SK-N-SH (cell line): Measurements from ENCODE around the gene GSTM5. TPM values are rescaled to one million over a fixed set of nuclear protein-coding genes. Genes with fewer than 3 reads are reported as not detected.

ENCODE experiments used
- CTCF ChIA-PET: fragments of 300-600, 350-600 bp; formaldehyde crosslinking; extraction: SDS; loops from one replicate; lab custom pipeline; 2021; lab: Yijun Ruan, JAX
- POLR2A ChIA-PET: fragments of 350-600 bp; sonication (Branson Sonifier 250); formaldehyde crosslinking; extraction: SDS; loops from one replicate; lab custom pipeline; 2020; ENCODE audit warnings: antibody characterized with exemption, inconsistent platforms; lab: Yijun Ruan, JAX
- DNase-seq: peaks from one replicate; pipeline ENCODE4 v3.0.0; 2012
- H2AFZ ChIP-seq: fragments of 200-600 bp; sonication (generic); 2 replicates; pipeline ENCODE4 v1.8.1; 2016; ENCODE audit warnings: antibody characterized with exemption, mild to moderate bottlenecking, low read depth
- H3F3A ChIP-seq: fragments of 200-600 bp; sonication (generic); replicated peaks from 2 replicates; pipeline ENCODE3; 2016; ENCODE audit warnings: antibody characterized with exemption, mild to moderate bottlenecking; ENCODE audit not compliant: insufficient read depth
- H3K27ac ChIP-seq, 2 experiments: fragments of 200-500 bp in 1 of 2; fragments of 200-600 bp in 1 of 2; sonication (Bioruptor generic) in 1 of 2; sonication (generic), shearing (Covaris generic) in 1 of 2; 2 replicates each; pipeline versions ENCODE4 v1.5.1 to v1.6.1; 2014 to 2016; ENCODE audit warnings: low read depth in 2 of 2, inconsistent platforms in 1 of 2, low read length in 1 of 2, mild to moderate bottlenecking in 1 of 2, mixed read lengths in 1 of 2
- H3K27me3 ChIP-seq: fragments of 200-600 bp; sonication (generic), shearing (Covaris generic); 2 replicates; pipeline ENCODE4 v1.6.1; 2016; ENCODE audit warnings: mixed run types; ENCODE audit not compliant: insufficient read depth
- H3K36me3 ChIP-seq, 2 experiments: fragments of 200-500 bp in 1 of 2; fragments of 200-600 bp in 1 of 2; sonication (Bioruptor generic) in 1 of 2; sonication (generic) in 1 of 2; replicated peaks in 1 of 2; 2 replicates each; pipeline versions ENCODE3 to v1.5.1; 2014 to 2016; ENCODE audit warnings: low read length in 1 of 2, mild to moderate bottlenecking in 1 of 2; ENCODE audit not compliant: insufficient read depth in 2 of 2, control insufficient read depth in 1 of 2
- H3K4me1 ChIP-seq, 2 experiments: fragments of 200-500 bp in 1 of 2; fragments of 200-600 bp in 1 of 2; sonication (Bioruptor generic) in 1 of 2; sonication (generic), shearing (Covaris generic) in 1 of 2; 2 replicates each; pipeline versions ENCODE4 v1.5.1 to v1.6.1; 2014 to 2016; ENCODE audit warnings: low read depth in 1 of 2, low read length in 1 of 2, mixed run types in 1 of 2; ENCODE audit not compliant: insufficient read depth in 2 of 2, control insufficient read depth in 1 of 2
- H3K4me2 ChIP-seq: fragments of 200-600 bp; sonication (generic), shearing (Covaris generic); 2 replicates; pipeline ENCODE4 v1.6.1; 2017; ENCODE audit warnings: mixed run types
- H3K4me3 ChIP-seq, 2 experiments: fragments of 200-500 bp in 1 of 2; fragments of 200-600 bp in 1 of 2; sonication (Bioruptor generic) in 1 of 2; sonication (generic), shearing (Covaris generic) in 1 of 2; 2 replicates each; pipeline versions ENCODE4 v1.5.1 to v1.8.1; 2014 to 2016; ENCODE audit warnings: low read depth in 2 of 2, inconsistent platforms in 1 of 2, low read length in 1 of 2, mild to moderate bottlenecking in 1 of 2, mixed read lengths in 1 of 2, moderate library complexity in 1 of 2
- H3K79me2 ChIP-seq: fragments of 200-600 bp; sonication (generic); 2 replicates; pipeline ENCODE4 v1.8.1; 2017; ENCODE audit warnings: mild to moderate bottlenecking; ENCODE audit not compliant: insufficient read depth
- H3K9ac ChIP-seq: fragments of 200-600 bp; sonication (generic); 2 replicates; pipeline ENCODE4 v1.6.1; 2017; ENCODE audit warnings: mixed run types
- H3K9me2 ChIP-seq: fragments of 200-600 bp; sonication (generic); 2 replicates; pipeline ENCODE4 v1.6.1; 2017; ENCODE audit warnings: mixed run types
- H3K9me3 ChIP-seq: fragments of 200-600 bp; sonication (generic); 2 replicates; pipeline ENCODE4 v1.6.1; 2017; ENCODE audit warnings: mixed run types, mild to moderate bottlenecking, moderate library complexity
- H4K20me1 ChIP-seq: fragments of 200-600 bp; sonication (generic); 2 replicates; pipeline ENCODE4 v1.6.1; 2017; ENCODE audit warnings: mild to moderate bottlenecking, mixed run types; ENCODE audit not compliant: insufficient read depth
- CTCF ChIP-seq: fragments of 200-600 bp; sonication (generic); IDR thresholded peaks from 2 replicates; pipeline ENCODE4 v1.6.1; 2017; ENCODE audit warnings: antibody characterized with exemption, mild to moderate bottlenecking, moderate library complexity
- EP300 ChIP-seq, 2 experiments: IDR thresholded peaks; 2 replicates each; pipeline versions ENCODE4 v1.4.0 to v1.6.1; 2012; ENCODE audit warnings: borderline replicate concordance in 1 of 2, low read depth in 1 of 2, low read length in 1 of 2
- FOSL2 ChIP-seq: IDR thresholded peaks from 2 replicates; pipeline ENCODE4 v1.4.0; 2012; ENCODE audit warnings: low read depth, mild to moderate bottlenecking, moderate library complexity, borderline replicate concordance
- FOXM1 ChIP-seq: IDR thresholded peaks from 2 replicates; pipeline ENCODE4 v1.4.0; 2012; ENCODE audit warnings: low read depth, mild to moderate bottlenecking
- GABPA ChIP-seq: IDR thresholded peaks from 2 replicates; pipeline ENCODE4 v1.4.0; 2012; ENCODE audit warnings: low read depth, mild to moderate bottlenecking
- MXI1 ChIP-seq: IDR thresholded peaks from 2 replicates; pipeline ENCODE4 v1.6.1; 2012; ENCODE audit warnings: mild to moderate bottlenecking, low read depth, low read length, improper control_type of control experiment
- NRF1 ChIP-seq: IDR thresholded peaks from 2 replicates; pipeline ENCODE4 v1.6.1; 2012; ENCODE audit warnings: low read depth, mild to moderate bottlenecking, low read length
- PBX3 ChIP-seq: IDR thresholded peaks from 2 replicates; pipeline ENCODE4; 2012
- RAD21 ChIP-seq: IDR thresholded peaks from 2 replicates; pipeline ENCODE4 v1.6.1; 2012; ENCODE audit warnings: mild to moderate bottlenecking, low read length
- RCOR1 ChIP-seq: fragments of 150-350 bp; IDR thresholded peaks from 2 replicates; pipeline ENCODE4 v1.6.1; 2017; ENCODE audit warnings: antibody characterized with exemption, low read length
- REST ChIP-seq: IDR thresholded peaks from 2 replicates; pipeline ENCODE4 v1.6.1; 2012; ENCODE audit warnings: mild to moderate bottlenecking, low read depth, low read length, moderate library complexity
- RXRA ChIP-seq: IDR thresholded peaks from 2 replicates; pipeline ENCODE4 v1.4.0; 2012; ENCODE audit warnings: low read depth, mild to moderate bottlenecking, borderline replicate concordance
- TAF1 ChIP-seq: IDR thresholded peaks from 2 replicates; pipeline ENCODE4 v1.6.1; 2012; ENCODE audit warnings: low read depth, mild to moderate bottlenecking, low read length, moderate library complexity, borderline replicate concordance
- TCF12 ChIP-seq: IDR thresholded peaks from 2 replicates; pipeline ENCODE4 v1.4.0; 2012
- USF2 ChIP-seq: fragments of 150-350 bp; IDR thresholded peaks from 2 replicates; pipeline ENCODE4 v1.6.1; 2017; ENCODE audit warnings: antibody characterized with exemption, low read length, low read depth, borderline replicate concordance
- WGBS: methylation state at CpG from one replicate; pipeline ENCODE4 v1.1.6; 2017; ENCODE audit warnings: low lambda C conversion rate; 5-methylcytosine and 5-hydroxymethylcytosine counted together
- polyA plus RNA-seq, 3 experiments: library from polyadenylated mRNA; depleted of rRNA; stranded (reverse); fragments of >200 nt; gene quantifications; 2 replicates each; pipeline ENCODE4 v1.2.3, GENCODE V29; 2012

Gene GSTM5
- polyA plus RNA-seq, 1 of the 3 experiments (the other 2 are of a cell fraction): not detected

- ChIA-PET POLR2A (no interaction called here), CTCF (interaction anchor here (1.4 kb wide), 1 partner anchor 63 kb away, joined by 5 read pairs; no protein-coding TSS in a partner anchor)
- peak; percentile 3 for DNase-seq
- Histone ChIP-seq H3K9ac (no peak overlapping the region), H3K9me3 (no peaks in the 10 kb centered on the region), H3K27me3 (no peaks in the 10 kb centered on the region), H3K4me1 (no peaks in the 10 kb centered on the region), H3K27ac (no peak overlapping the region), H2AFZ (no peak overlapping the region), H3K4me2 (no peak overlapping the region), H3K9me2 (no peaks in the 10 kb centered on the region), H3F3A (no peaks in the 10 kb centered on the region), H3K4me3 (no peak overlapping the region), H3K36me3 (no peaks in the 10 kb centered on the region), H3K79me2 (no peaks in the 10 kb centered on the region), H4K20me1 (no peaks in the 10 kb centered on the region)
- 60% methylated on average over 4 of the region's 5 CpGs for WGBS
- TF ChIP-seq MXI1 (no peak), TAF1 (no peak), RXRA (no peak), FOXM1 (no peak), EP300 (IDR thresholded peaks at IDR 0.05; ENCODE audit: borderline replicate concordance in 1 of 2, low read depth in 1 of 2, low read length in 1 of 2) (no peak), RAD21 (no peak), RCOR1 (no peak), USF2 (no peak), CTCF (no peak), FOSL2 (no peak), NRF1 (no peak)
Observed at GRCh38 chr1:109713636-109714035, 1.6 kb downstream of the GSTM5 start.

GRCh38 chr1:109714661-109715372 lies 2.8 kb downstream of the GSTM5 start:
- WGBS: 84% methylated on average over 11 of the region's 12 CpGs
- H3K79me2 ChIP-seq: no peaks in the 10 kb centered on the region
- no peaks in the 10 kb centered on the region for H3F3A ChIP-seq
- TF ChIP-seq GABPA (no peak), REST (no peak), TCF12 (no peak), PBX3 (no peak)
- H3K36me3 ChIP-seq: no peaks in the 10 kb centered on the region
- H3K4me1 ChIP-seq: peaks cover 0 to 6% of the 10 kb centered on the region in 2 experiments; a peak in 1 of 4 replicates
- no peaks in the 10 kb centered on the region for H3K9me2 ChIP-seq
- H2AFZ ChIP-seq: no peak overlapping the region
- peak; percentile 4 for DNase-seq
- H3K4me2 ChIP-seq: no peak overlapping the region
- POLR2A ChIA-PET: no interaction called here
- CTCF ChIA-PET: interaction anchor here (1.1 to 1.4 kb wide), 3 partner anchors 12 to 62 kb away, joined by 3 to 5 read pairs (median 4); no protein-coding TSS in a partner anchor
- H4K20me1 ChIP-seq: no peaks in the 10 kb centered on the region
- H3K9me3 ChIP-seq: no peaks in the 10 kb centered on the region
- H3K9ac ChIP-seq: no peak overlapping the region
- H3K27me3 ChIP-seq: no peaks in the 10 kb centered on the region
- no peak overlapping the region for H3K27ac ChIP-seq
- no peak overlapping the region for H3K4me3 ChIP-seq
